Omental fat pad (tissue), 4 donors: ENCODE measurements around the gene ECEL1. TPM values are rescaled to one million over a fixed set of nuclear protein-coding genes. Genes with fewer than 3 reads are reported as not detected.

Experiments used
- ATAC-seq: fragments of 150-250 bp; one replicate; pipeline ENCODE4 v1.9.1; 2016; ENCODE audit warnings: mild to moderate bottlenecking, moderate library complexity; ENCODE audit not compliant: low FRiP score
- DNase-seq: peaks from one replicate; pipeline ENCODE4 v3.0.0-alpha.2; 2019; ENCODE audit warnings: low spot score
- total RNA-seq, 4 donors: library from RNA; depleted of rRNA; stranded (reverse); fragments of >200 nt; gene quantifications; one replicate each; pipeline ENCODE4 v1.1.0, GENCODE V29; 2016
- TF ChIP-seq, protein P1 (sequence below), 3 donors: fragments of 450-650 bp; IDR thresholded peaks; one replicate each; pipeline ENCODE4 v1.5.1; 2016 to 2017; ENCODE audit warnings: antibody characterized with exemption in 3 of 3, mild to moderate bottlenecking in 3 of 3, moderate library complexity in 2 of 3

The ECEL1 gene
- total RNA-seq, 4 donors from 2014 or later = 0.19 to 1.1 (median 1.0) TPM; not detected in 1

DNA sequence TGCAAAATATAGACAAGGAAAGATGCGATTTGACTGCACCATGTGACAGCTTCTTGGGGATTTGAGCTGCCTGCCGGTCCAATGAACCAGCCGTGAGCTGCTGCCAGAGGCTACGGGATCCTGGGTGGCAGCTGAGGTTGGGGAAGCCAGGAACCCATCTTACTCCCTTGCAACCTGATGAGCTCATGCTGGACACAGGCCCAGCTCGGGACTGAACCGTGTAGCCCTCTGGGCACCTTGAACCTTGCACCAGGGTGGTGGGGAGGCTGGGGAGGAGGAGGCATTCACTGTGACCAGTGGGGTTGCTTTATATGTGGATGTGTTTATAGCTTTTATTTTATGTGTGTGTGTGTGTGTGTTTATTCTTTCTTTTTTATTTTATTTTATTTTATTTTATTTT lies 22.6 kb downstream of the ECEL1 start:
- no peak for DNase-seq

DNA sequence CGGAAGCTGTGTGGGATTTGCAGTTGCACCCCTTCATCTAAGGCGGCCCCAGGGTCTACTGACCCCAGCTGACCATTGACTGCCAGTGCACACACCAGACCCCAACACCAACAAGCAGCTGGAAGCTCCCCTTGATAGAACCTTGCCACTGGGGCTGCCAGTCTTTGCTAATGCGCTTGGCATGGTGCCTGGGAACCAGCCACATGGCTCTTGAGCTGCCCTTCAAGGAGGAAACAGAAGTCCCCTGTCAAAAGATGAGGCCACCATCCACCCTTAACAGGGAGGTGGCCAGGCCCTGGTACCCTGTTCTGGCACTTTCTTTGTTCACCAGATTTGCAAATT lies 23.1 kb downstream of the ECEL1 start:
- ATAC-seq (no peak), DNase-seq (no peak)
- TF ChIP-seq, protein P1, sequence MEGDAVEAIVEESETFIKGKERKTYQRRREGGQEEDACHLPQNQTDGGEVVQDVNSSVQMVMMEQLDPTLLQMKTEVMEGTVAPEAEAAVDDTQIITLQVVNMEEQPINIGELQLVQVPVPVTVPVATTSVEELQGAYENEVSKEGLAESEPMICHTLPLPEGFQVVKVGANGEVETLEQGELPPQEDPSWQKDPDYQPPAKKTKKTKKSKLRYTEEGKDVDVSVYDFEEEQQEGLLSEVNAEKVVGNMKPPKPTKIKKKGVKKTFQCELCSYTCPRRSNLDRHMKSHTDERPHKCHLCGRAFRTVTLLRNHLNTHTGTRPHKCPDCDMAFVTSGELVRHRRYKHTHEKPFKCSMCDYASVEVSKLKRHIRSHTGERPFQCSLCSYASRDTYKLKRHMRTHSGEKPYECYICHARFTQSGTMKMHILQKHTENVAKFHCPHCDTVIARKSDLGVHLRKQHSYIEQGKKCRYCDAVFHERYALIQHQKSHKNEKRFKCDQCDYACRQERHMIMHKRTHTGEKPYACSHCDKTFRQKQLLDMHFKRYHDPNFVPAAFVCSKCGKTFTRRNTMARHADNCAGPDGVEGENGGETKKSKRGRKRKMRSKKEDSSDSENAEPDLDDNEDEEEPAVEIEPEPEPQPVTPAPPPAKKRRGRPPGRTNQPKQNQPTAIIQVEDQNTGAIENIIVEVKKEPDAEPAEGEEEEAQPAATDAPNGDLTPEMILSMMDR (IDR thresholded peaks at IDR 0.05) = no peak

More for the DNA sequence above, 22.6 kb downstream of the ECEL1 start:
- ATAC-seq = no peak
- TF ChIP-seq, protein P1 (IDR thresholded peaks at IDR 0.05) = no peak

DNA sequence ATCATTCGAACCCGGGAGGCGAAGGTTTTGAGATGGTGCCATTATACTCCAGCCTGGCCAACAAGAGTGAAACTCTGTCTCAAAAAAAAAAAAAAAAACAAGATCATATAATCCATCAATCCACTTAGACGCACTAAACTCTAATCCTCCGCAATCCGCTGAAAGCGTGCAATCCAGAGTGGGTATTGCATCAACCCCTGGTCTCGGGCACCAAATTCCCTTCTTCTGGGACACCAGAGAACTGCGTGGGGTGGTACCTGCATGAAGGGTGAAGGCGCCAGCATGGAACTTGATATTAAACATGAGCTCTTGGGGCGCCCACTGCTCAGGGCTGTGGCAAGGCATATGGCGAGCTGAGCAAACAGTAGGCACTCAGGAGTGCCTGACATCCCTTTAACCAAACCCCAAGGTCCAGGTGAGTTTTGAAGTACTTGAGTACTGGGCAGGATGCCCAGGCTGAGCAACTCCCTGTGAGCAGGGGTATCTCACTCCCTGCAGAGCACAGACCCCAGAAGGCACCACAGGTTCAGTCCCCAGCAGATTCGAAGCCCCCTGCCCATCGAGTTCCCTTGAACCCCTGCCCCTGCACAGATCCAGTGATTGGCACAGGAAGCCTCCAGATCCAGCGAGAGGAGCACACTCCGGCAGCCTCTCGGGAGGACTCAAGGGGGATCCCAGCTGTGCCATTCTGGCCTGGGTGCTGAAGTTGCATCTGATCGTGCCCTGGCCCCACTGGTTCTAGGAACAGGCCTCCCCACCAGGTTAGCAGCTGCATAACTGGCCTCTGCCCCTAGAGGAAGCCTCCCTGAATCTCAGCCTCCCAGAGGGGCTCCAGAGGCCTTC lies 23.7 kb downstream of the ECEL1 start:
- DNase-seq (no peak), ATAC-seq (no peak)
- TF ChIP-seq, protein P1 (IDR thresholded peaks at IDR 0.05) = no peak

DNA sequence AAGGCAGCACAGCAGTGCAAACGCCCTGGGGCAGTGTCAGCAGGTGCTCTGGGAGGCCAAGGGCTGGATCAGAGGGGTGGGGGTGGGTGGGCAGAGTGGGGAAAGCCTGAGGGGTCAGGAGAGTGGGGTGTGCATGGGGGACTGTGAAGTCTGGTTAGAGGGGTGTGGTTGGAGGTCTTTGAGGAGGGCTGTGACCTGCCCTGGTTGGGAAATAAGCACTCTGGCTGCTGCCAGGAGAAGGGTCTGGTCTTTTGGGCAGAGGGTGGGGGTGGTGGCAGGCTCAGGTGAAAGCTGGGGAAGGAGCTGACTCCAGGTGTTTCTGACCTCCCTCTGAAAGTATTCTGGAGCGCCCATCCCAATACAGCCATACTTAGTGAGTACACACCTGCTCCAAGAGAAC lies 27.5 kb downstream of the ECEL1 start:
- ATAC-seq = no peak
- no peak for DNase-seq

DNA sequence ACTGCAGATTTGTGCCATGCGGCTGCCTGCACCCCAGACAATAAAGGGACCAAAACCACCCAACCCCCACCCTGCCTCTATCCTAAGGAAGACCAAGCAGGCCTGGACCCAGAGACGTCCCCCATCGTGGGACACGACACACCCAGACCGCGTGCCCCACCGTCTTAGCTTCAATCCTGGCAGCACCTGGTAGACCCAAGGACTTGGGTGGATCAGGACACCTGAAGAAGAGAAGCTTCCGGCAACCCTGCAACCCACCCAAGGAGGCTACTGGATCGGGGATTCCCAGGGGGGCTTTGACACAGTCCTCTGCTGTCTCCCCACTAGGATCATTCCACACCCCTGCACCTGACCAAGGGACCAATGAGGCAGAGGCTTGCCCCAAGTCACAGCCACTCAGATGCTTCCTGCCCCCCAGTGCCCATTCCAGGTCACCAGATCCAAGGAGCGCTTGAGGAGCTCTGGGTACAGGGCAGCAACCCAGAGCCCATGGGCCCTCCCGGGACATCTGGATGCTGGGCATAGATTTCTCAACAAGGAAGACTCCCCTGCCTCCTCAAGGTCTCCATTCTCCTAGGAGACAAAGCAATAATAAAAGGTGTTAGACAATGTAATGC lies 28.1 kb downstream of the ECEL1 start:
- no peak for ATAC-seq
- DNase-seq = no peak
- TF ChIP-seq, protein P1 (IDR thresholded peaks at IDR 0.05) = no peak

More for the DNA sequence above, 27.5 kb downstream of the ECEL1 start:
- TF ChIP-seq, protein P1 (IDR thresholded peaks at IDR 0.05) = no peak

DNA sequence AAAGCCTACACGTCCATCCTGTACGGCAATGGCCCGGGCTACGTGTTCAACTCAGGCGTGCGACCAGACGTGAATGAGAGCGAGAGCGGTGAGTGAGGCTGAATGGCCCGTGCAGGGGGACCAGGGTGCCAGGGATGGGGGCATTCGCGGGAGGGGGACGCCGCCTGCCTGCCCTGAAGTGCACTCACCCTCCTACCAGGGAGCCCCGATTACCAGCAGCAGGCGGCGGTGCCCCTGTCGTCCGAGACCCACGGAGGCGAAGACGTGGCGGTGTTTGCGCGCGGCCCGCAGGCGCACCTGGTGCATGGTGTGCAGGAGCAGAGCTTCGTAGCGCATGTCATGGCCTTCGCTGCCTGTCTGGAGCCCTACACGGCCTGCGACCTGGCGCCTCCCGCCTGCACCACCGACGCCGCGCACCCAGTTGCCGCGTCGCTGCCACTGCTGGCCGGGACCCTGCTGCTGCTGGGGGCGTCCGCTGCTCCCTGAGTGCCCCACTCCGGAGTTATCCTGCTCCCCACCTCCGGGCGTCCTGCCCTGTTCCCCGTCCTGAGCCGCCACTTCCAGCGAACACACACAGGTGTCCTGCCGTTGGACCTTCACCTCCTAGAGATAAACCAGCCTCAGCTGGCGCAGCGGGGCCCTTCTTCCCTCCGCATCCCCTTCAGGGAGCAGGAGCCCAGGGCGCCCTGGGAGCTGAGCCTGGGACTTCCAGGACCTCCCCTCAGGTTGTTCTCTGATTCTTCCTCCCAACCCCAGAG lies 28.8 kb downstream of the ECEL1 start:
- ATAC-seq = no peak
- TF ChIP-seq, protein P1 (IDR thresholded peaks at IDR 0.05) = no peak
- no peak for DNase-seq
